Measurements from ENCODE around the gene GNA12.
"Not testable (repeated sequence)": the region's sequence is repeated elsewhere in the genome, so short reads cannot be mapped to it uniquely, and the experiment has no call there.

GNA12 gene

GRCh38 chr7:2725178-2726105 is 118.7 kb downstream of the GNA12 start:
- in situ Hi-C loops (cut with MboI; ENCODE audit: low pct_unique_long_range_greater_than_20kb, low sequenced_read_pairs), result no loop called here

GRCh38 chr7:2724453-2725177 is 119.5 kb downstream of the GNA12 start:
- DNase-seq, result no peak
- in situ Hi-C loops (cut with MboI; ENCODE audit: low pct_unique_long_range_greater_than_20kb, low sequenced_read_pairs), result no loop called here

More at GRCh38 chr7:2725178-2726105, 118.7 kb downstream of the GNA12 start:
- no peak for DNase-seq

GRCh38 chr7:2724036-2724435 is 120.1 kb downstream of the GNA12 start:
- DNase-seq; in situ Hi-C loops (cut with MboI; ENCODE audit: low pct_unique_long_range_greater_than_20kb, low sequenced_read_pairs): not testable (repeated sequence)

GRCh38 chr7:2723138-2723850 is 120.8 kb downstream of the GNA12 start:
- no peak for DNase-seq
- in situ Hi-C loops (cut with MboI; ENCODE audit: low pct_unique_long_range_greater_than_20kb, low sequenced_read_pairs), result no loop called here

GRCh38 chr7:2722591-2722990 is 121.5 kb downstream of the GNA12 start:
- in situ Hi-C loops (cut with MboI; ENCODE audit: low pct_unique_long_range_greater_than_20kb, low sequenced_read_pairs), result no loop called here

GRCh38 chr7:2721842-2722241 is 122.3 kb downstream of the GNA12 start:
- DNase-seq, result no peak
- in situ Hi-C loops (cut with MboI; ENCODE audit: low pct_unique_long_range_greater_than_20kb, low sequenced_read_pairs), result no loop called here

More at GRCh38 chr7:2722591-2722990, 121.5 kb downstream of the GNA12 start:
- no peak for DNase-seq

- in situ Hi-C loops (cut with MboI; ENCODE audit: low pct_unique_long_range_greater_than_20kb, low sequenced_read_pairs), result no loop called here
- no peak for DNase-seq
Measured at GRCh38 chr7:2720024-2720423, 124.1 kb downstream of the GNA12 start.

GRCh38 chr7:2719007-2719406 is 125.1 kb downstream of the GNA12 start:
- in situ Hi-C loops (cut with MboI; ENCODE audit: low pct_unique_long_range_greater_than_20kb, low sequenced_read_pairs), result no loop called here

GRCh38 chr7:2718296-2718965 is 125.7 kb downstream of the GNA12 start:
- no peak for DNase-seq
- in situ Hi-C loops (cut with MboI; ENCODE audit: low pct_unique_long_range_greater_than_20kb, low sequenced_read_pairs), result no loop called here

More at GRCh38 chr7:2719007-2719406, 125.1 kb downstream of the GNA12 start:
- peak; percentile 40 for DNase-seq

- in situ Hi-C loops (cut with MboI; ENCODE audit: low pct_unique_long_range_greater_than_20kb, low sequenced_read_pairs), result no loop called here
- peak; percentile 35 for DNase-seq
Measured at GRCh38 chr7:2717293-2718261, 126.5 kb downstream of the GNA12 start.

- DNase-seq, result no peak
- in situ Hi-C loops (cut with MboI; ENCODE audit: low pct_unique_long_range_greater_than_20kb, low sequenced_read_pairs), result no loop called here
Measured at GRCh38 chr7:2716906-2717292, 127.2 kb downstream of the GNA12 start.

- in situ Hi-C loops (cut with MboI; ENCODE audit: low pct_unique_long_range_greater_than_20kb, low sequenced_read_pairs), result no loop called here
- DNase-seq, result no peak
Measured at GRCh38 chr7:2716488-2716887, 127.6 kb downstream of the GNA12 start.

GRCh38 chr7:2715341-2716231 is 128.5 kb downstream of the GNA12 start:
- in situ Hi-C loops (cut with MboI; ENCODE audit: low pct_unique_long_range_greater_than_20kb, low sequenced_read_pairs), result no loop called here
- DNase-seq, result peak; percentile 42

GRCh38 chr7:2714636-2715035 is 129.5 kb downstream of the GNA12 start:
- in situ Hi-C loops (cut with MboI; ENCODE audit: low pct_unique_long_range_greater_than_20kb, low sequenced_read_pairs), result no loop called here
- no peak for DNase-seq

GRCh38 chr7:2713978-2714377 is 130.1 kb downstream of the GNA12 start:
- DNase-seq, result no peak
- in situ Hi-C loops (cut with MboI; ENCODE audit: low pct_unique_long_range_greater_than_20kb, low sequenced_read_pairs), result no loop called here

GRCh38 chr7:2713370-2713769 is 130.7 kb downstream of the GNA12 start:
- in situ Hi-C loops (cut with MboI; ENCODE audit: low pct_unique_long_range_greater_than_20kb, low sequenced_read_pairs), result no loop called here
- peak; percentile 72 for DNase-seq

All from KBM-7 (cell line).